OCI-LY3 (cell line): Measurements from ENCODE around the gene OTUD3.
"Not testable (repeated sequence)": the region's sequence is repeated elsewhere in the genome, so short reads cannot be mapped to it uniquely, and the experiment has no call there.

ENCODE experiments used
- EZH2phosphoT487 ChIP-seq: fragments of 200-600 bp; shearing (Covaris generic); IDR thresholded peaks from 2 replicates; pipeline ENCODE4 v1.6.1; 2018; ENCODE audit warnings: antibody characterized with exemption, mixed run types, low read depth
- TF ChIP-seq, protein P1 (sequence below): fragments of 200-600, 300-600 bp; sonication (generic); IDR thresholded peaks from 2 replicates; pipeline ENCODE4 v1.5.1; 2014; ENCODE audit warnings: antibody characterized with exemption, low read length, low read depth

DNA sequence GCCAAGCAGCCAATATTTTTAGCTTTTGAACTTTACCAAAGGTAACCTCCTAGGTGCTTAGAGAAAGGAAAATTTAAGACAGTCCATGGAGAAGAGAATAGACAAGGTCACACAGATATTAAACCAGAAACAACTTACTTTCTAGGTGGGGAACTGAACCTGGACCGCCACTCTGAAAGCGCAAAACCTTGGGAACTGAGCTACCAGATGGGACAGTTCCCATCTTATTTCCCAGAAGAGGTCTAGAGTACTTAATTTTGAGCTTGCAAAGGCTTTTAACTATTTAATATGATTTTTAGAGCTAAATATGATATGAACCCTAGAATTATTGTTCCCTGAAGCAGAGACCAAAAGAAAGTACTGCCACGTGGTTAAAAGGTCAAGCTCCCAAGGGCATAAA, 32.9 kb upstream of the OTUD3 start:
- TF ChIP-seq, protein P1, sequence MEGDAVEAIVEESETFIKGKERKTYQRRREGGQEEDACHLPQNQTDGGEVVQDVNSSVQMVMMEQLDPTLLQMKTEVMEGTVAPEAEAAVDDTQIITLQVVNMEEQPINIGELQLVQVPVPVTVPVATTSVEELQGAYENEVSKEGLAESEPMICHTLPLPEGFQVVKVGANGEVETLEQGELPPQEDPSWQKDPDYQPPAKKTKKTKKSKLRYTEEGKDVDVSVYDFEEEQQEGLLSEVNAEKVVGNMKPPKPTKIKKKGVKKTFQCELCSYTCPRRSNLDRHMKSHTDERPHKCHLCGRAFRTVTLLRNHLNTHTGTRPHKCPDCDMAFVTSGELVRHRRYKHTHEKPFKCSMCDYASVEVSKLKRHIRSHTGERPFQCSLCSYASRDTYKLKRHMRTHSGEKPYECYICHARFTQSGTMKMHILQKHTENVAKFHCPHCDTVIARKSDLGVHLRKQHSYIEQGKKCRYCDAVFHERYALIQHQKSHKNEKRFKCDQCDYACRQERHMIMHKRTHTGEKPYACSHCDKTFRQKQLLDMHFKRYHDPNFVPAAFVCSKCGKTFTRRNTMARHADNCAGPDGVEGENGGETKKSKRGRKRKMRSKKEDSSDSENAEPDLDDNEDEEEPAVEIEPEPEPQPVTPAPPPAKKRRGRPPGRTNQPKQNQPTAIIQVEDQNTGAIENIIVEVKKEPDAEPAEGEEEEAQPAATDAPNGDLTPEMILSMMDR: not testable (repeated sequence)
- not testable (repeated sequence) for TF ChIP-seq EZH2phosphoT487
